ENCODE data around the gene LRRIQ1.

Gene LRRIQ1

GRCh38 chr12:85283560-85283959, 247.4 kb downstream of the LRRIQ1 start:
- DNase-seq = no peak
